HG02763 (cell line): ENCODE results near the gene CBX2.

Source experiments
- ATAC-seq: cut with Tn5 transposase; IDR thresholded peaks from one replicate; pipeline ENCODE4 v1.9.1; 2021; ENCODE audit warnings: mild to moderate bottlenecking, moderate library complexity; ENCODE audit not compliant: unreplicated experiment

Gene CBX2

GRCh38 chr17:79777894-79778503, at the start of gene CBX2:
TSS of gene CBX2 (plus strand) at chr17:79778148. CDS start at chr17:79778236, 88 bp downstream.
- peak; percentile 75 for ATAC-seq

- no peak for ATAC-seq
Measured at GRCh38 chr17:79728169-79728907, 49.6 kb upstream of the CBX2 start.

GRCh38 chr17:79728908-79729471, 49.0 kb upstream of the CBX2 start:
- no peak for ATAC-seq

- no peak for ATAC-seq
Measured at GRCh38 chr17:79729761-79730160, 48.2 kb upstream of the CBX2 start.

GRCh38 chr17:79730437-79730768, 47.5 kb upstream of the CBX2 start:
- no peak for ATAC-seq

DNA sequence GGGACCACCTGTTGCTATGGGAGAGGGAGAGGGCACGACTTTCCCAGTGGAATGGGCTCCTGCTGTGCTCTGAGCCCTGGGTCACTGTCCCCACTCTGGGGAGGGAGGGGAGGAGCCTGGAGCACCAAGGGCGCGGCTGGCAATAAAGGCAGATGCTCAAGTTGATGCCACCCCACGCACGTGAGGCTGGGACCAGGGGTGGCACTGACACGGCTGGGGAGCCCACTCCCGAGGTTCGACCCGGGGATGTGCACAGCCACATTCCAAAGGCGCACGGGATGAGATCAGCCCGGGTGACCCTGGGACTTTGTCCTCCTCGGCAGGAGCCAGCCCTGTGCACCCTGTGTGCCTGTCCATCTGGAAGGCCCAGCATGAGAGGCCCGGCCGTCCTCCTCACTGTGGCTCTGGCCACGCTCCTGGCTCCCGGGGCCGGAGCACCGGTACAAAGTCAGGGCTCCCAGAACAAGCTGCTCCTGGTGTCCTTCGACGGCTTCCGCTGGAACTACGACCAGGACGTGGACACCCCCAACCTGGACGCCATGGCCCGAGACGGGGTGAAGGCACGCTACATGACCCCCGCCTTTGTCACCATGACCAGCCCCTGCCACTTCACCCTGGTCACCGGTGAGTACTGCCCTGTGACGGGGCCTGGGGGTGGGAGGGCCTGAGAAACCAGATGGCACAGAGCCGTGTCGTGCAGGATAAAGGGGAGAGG, 47.0 kb upstream of the CBX2 start, which contains the start of gene ENPP7:
Gene ENPP7, plus strand, starts transcription at position 175 of the 715 bp plus-strand sequence. Its CDS starts 197 bp downstream, at position 372.
- no peak for ATAC-seq

- ATAC-seq, result no peak
Measured at GRCh38 chr17:79732254-79732653, 45.7 kb upstream of the CBX2 start.

DNA sequence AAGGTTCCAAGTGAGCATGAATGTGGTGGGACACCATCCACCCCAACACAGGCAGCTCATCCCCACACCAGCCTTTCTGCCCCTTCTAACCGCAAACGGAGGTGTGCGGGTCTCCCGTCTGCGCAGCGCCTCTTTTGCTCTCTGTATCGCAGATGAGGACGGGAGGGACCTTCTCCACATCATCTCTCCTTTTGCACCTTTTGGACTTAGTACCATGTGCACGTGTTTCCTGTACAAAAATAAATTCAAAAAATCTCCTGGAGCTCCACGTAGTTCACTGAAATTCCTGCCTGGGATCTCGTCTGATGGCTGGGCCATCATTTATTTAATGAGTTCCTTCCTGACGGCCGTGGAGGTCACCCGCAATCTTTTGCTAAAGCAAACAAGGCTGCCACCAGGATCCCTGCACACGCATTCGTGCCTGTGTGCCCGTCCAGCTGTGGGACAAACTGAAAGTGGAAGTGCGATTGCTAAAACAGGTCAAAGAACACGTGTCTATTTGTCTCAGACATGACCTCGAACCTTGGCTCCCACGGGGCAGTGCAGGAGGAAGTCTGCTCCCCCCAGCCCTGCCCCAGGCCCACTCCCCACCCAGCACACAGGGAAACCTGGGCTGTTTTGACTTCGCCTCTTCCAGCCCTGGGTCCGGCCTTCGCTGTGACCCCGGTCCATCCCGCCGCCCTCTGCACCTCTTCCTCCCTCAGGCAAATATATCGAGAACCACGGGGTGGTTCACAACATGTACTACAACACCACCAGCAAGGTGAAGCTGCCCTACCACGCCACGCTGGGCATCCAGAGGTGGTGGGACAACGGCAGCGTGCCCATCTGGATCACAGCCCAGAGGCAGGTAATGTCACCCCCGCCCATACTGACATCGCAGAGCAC, 44.9 kb upstream of the CBX2 start:
- peak; percentile 60 for ATAC-seq

GRCh38 chr17:79733692-79734070, 44.3 kb upstream of the CBX2 start:
- ATAC-seq, result no peak

- no peak for ATAC-seq
Measured at GRCh38 chr17:79735096-79735495, 42.9 kb upstream of the CBX2 start.

- ATAC-seq, result no peak
Measured at GRCh38 chr17:79737046-79737921, 40.7 kb upstream of the CBX2 start.

- no peak for ATAC-seq
Measured at GRCh38 chr17:79737922-79738578, 39.9 kb upstream of the CBX2 start.

DNA sequence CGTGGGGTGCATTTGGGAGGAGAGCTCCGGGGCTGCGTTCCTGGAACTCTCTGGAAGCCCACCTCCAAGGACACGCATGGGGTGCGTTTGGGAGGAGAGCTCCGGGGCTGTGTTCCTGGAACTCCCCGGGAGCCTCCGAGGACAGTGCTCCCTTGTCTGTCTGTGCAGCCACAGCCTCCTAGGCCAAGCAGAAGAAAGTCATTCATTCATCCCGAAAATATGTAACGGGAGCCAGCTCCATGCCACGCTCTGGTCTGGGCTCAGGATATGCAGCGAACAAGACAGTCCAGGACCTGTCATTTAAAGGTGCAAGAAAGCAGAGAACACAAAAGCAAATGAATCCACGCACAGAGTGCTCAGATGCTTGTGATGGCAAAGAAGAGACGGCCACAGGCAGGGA, 39.3 kb upstream of the CBX2 start:
- ATAC-seq, result no peak

GRCh38 chr17:79739148-79740062, 38.5 kb upstream of the CBX2 start:
- ATAC-seq, result no peak

DNA sequence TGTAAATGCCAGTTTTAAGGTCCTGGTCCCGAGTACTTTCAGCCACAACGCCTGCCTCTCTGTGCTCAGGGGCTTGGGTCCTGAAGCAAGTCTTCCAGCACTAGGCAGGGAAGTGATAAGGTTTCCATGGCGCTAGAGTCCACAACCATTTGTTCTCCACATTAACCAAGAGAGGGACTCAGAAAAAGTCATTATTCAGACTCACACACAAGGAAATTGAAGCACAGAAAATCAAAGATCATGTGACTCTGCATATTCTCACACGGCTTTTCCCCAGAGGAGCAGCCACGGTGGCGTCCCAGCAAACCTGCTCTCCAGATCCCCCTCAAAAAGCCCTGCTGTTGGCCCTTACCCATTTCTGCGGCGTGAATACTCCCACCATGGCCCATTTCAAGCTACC, 37.5 kb upstream of the CBX2 start:
- ATAC-seq, result no peak

DNA sequence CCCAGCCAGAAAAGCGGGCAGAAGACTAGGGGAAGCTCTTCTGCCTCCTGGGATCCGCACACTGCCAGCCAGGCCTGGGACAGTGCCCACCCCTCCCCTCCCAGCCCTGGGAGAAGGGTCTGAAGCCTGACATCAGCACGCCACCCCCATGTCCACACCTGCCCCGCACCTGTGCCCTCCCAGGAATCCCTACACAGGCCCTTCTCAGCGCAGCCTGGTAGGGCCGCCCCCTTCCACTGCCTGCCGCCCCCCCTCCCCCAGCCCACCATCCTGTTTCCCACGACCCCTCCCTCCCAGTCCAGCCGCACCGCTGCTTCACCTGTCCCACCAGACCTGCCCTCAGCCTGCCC, 36.6 kb upstream of the CBX2 start:
- ATAC-seq, result no peak

- ATAC-seq, result no peak
Measured at GRCh38 chr17:79741751-79742588, 36.0 kb upstream of the CBX2 start.

DNA sequence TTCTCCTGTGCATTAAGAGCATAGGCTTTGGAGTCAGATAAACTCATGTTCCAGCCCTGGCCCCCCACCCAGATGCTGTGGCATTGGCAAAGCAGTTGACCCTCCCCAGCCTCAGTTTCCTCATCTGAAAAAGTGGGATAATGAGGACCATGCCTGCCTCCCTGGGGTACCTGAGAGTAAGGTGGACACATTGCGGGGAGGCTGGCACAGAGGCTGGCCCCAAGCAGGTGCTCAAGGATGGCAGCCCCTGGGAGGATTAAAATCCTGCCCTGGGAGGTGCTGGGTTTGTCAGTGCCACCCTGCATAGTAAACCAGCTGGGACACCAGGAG, 35.4 kb upstream of the CBX2 start:
- ATAC-seq, result no peak
